ENCODE measurements around the gene UBL3.

UBL3 gene

GRCh38 chr13:29830000-29830399 lies 20.4 kb downstream of the UBL3 start:
- in situ Hi-C loops (cut with HindIII; ENCODE audit: low pct_ligation_motif_present, low pct_unique_long_range_greater_than_20kb, low sequenced_read_pairs) = no loop called here
- no peak for DNase-seq

- in situ Hi-C loops (cut with HindIII; ENCODE audit: low pct_ligation_motif_present, low pct_unique_long_range_greater_than_20kb, low sequenced_read_pairs) = no loop called here
- no peak for DNase-seq
Observed at GRCh38 chr13:29819143-29819542, 31.3 kb downstream of the UBL3 start.

GRCh38 chr13:29817604-29818378 lies 32.6 kb downstream of the UBL3 start:
- in situ Hi-C loops (cut with HindIII; ENCODE audit: low pct_ligation_motif_present, low pct_unique_long_range_greater_than_20kb, low sequenced_read_pairs) = no loop called here
- DNase-seq = no peak

GRCh38 chr13:29816715-29817114 lies 33.7 kb downstream of the UBL3 start:
- in situ Hi-C loops (cut with HindIII; ENCODE audit: low pct_ligation_motif_present, low pct_unique_long_range_greater_than_20kb, low sequenced_read_pairs) = no loop called here
- no peak for DNase-seq

- in situ Hi-C loops (cut with HindIII; ENCODE audit: low pct_ligation_motif_present, low pct_unique_long_range_greater_than_20kb, low sequenced_read_pairs) = no loop called here
- no peak for DNase-seq
Observed at GRCh38 chr13:29815336-29815735, 35.1 kb downstream of the UBL3 start.

- in situ Hi-C loops (cut with HindIII; ENCODE audit: low pct_ligation_motif_present, low pct_unique_long_range_greater_than_20kb, low sequenced_read_pairs) = no loop called here
- no peak for DNase-seq
Observed at GRCh38 chr13:29810898-29811297, 39.5 kb downstream of the UBL3 start.

GRCh38 chr13:29810145-29810742 lies 40.2 kb downstream of the UBL3 start:
- no peak for DNase-seq
- in situ Hi-C loops (cut with HindIII; ENCODE audit: low pct_ligation_motif_present, low pct_unique_long_range_greater_than_20kb, low sequenced_read_pairs) = no loop called here

- in situ Hi-C loops (cut with HindIII; ENCODE audit: low pct_ligation_motif_present, low pct_unique_long_range_greater_than_20kb, low sequenced_read_pairs) = no loop called here
- no peak for DNase-seq
Observed at GRCh38 chr13:29808264-29808663, 42.2 kb downstream of the UBL3 start.

GRCh38 chr13:29805994-29806979 lies 44.1 kb downstream of the UBL3 start:
- DNase-seq = no peak
- in situ Hi-C loops (cut with HindIII; ENCODE audit: low pct_ligation_motif_present, low pct_unique_long_range_greater_than_20kb, low sequenced_read_pairs) = no loop called here

GRCh38 chr13:29803221-29803620 lies 47.2 kb downstream of the UBL3 start:
- DNase-seq = no peak
- in situ Hi-C loops (cut with HindIII; ENCODE audit: low pct_ligation_motif_present, low pct_unique_long_range_greater_than_20kb, low sequenced_read_pairs) = no loop called here

- in situ Hi-C loops (cut with HindIII; ENCODE audit: low pct_ligation_motif_present, low pct_unique_long_range_greater_than_20kb, low sequenced_read_pairs) = no loop called here
- DNase-seq = no peak
Observed at GRCh38 chr13:29802621-29803020, 47.8 kb downstream of the UBL3 start.

GRCh38 chr13:29801737-29802305 lies 48.6 kb downstream of the UBL3 start:
- in situ Hi-C loops (cut with HindIII; ENCODE audit: low pct_ligation_motif_present, low pct_unique_long_range_greater_than_20kb, low sequenced_read_pairs) = no loop called here
- DNase-seq = no peak

GRCh38 chr13:29801102-29801501 lies 49.3 kb downstream of the UBL3 start:
- no peak for DNase-seq
- in situ Hi-C loops (cut with HindIII; ENCODE audit: low pct_ligation_motif_present, low pct_unique_long_range_greater_than_20kb, low sequenced_read_pairs) = no loop called here

- in situ Hi-C loops (cut with HindIII; ENCODE audit: low pct_ligation_motif_present, low pct_unique_long_range_greater_than_20kb, low sequenced_read_pairs) = no loop called here
- no peak for DNase-seq
Observed at GRCh38 chr13:29800687-29801086, 49.7 kb downstream of the UBL3 start.

GRCh38 chr13:29799041-29799440 lies 51.4 kb downstream of the UBL3 start:
- in situ Hi-C loops (cut with HindIII; ENCODE audit: low pct_ligation_motif_present, low pct_unique_long_range_greater_than_20kb, low sequenced_read_pairs) = no loop called here
- no peak for DNase-seq

GRCh38 chr13:29791997-29792780 lies 58.2 kb downstream of the UBL3 start:
- DNase-seq = no peak
- in situ Hi-C loops (cut with HindIII; ENCODE audit: low pct_ligation_motif_present, low pct_unique_long_range_greater_than_20kb, low sequenced_read_pairs) = no loop called here

GRCh38 chr13:29791508-29791907 lies 58.9 kb downstream of the UBL3 start:
- in situ Hi-C loops (cut with HindIII; ENCODE audit: low pct_ligation_motif_present, low pct_unique_long_range_greater_than_20kb, low sequenced_read_pairs) = no loop called here
- DNase-seq = no peak

GRCh38 chr13:29786698-29787097 lies 63.7 kb downstream of the UBL3 start:
- DNase-seq = no peak
- in situ Hi-C loops (cut with HindIII; ENCODE audit: low pct_ligation_motif_present, low pct_unique_long_range_greater_than_20kb, low sequenced_read_pairs) = no loop called here
